GM18507 (cell line): ENCODE data around the gene CCDC85C.
"Not testable (repeated sequence)": the region's sequence is repeated elsewhere in the genome, so short reads cannot be mapped to it uniquely, and the experiment has no call there.

Experiments used
- DNase-seq: peaks from one replicate; pipeline ENCODE4 v3.0.0; 2011; ENCODE audit warnings: low read depth; ENCODE audit not compliant: insufficient read length; ENCODE audit errors: extremely low spot score
- FAIRE-seq: peaks from 2 replicates; lab custom pipeline; 2011; peaks lifted over from hg19 to GRCh38; lab: Jason Lieb, UNC

CCDC85C gene

GRCh38 chr14:99603471-99604277 is at the start of gene CCDC85C:
TSS of gene CCDC85C (minus strand) at chr14:99604207. CDS start at chr14:99603959, 248 bp downstream.
- DNase-seq (no peak), FAIRE-seq (no peak)

- DNase-seq (no peak), FAIRE-seq (no peak)
Observed at GRCh38 chr14:99651953-99652746, 48.1 kb upstream of the CCDC85C start.

GRCh38 chr14:99650189-99650588 is 46.2 kb upstream of the CCDC85C start:
- DNase-seq (no peak), FAIRE-seq (no peak)

- no peak for FAIRE-seq
- DNase-seq: no peak
Observed at GRCh38 chr14:99649643-99650042, 45.6 kb upstream of the CCDC85C start.

- FAIRE-seq (no peak), DNase-seq (no peak)
Observed at GRCh38 chr14:99649219-99649618, 45.2 kb upstream of the CCDC85C start.

- no peak for FAIRE-seq
- DNase-seq: no peak
Observed at GRCh38 chr14:99648027-99648784, 44.2 kb upstream of the CCDC85C start.

GRCh38 chr14:99647411-99647810 is 43.4 kb upstream of the CCDC85C start:
- FAIRE-seq: no peak
- no peak for DNase-seq

- FAIRE-seq: no peak
- no peak for DNase-seq
Observed at GRCh38 chr14:99645545-99646505, 41.8 kb upstream of the CCDC85C start.

- DNase-seq: no peak
- no peak for FAIRE-seq
Observed at GRCh38 chr14:99644723-99645544, 40.9 kb upstream of the CCDC85C start, which contains the start of gene HHIPL1. TSS of gene HHIPL1 (plus strand) at chr14:99645129. CDS start at chr14:99645208, 79 bp downstream.

GRCh38 chr14:99644035-99644587 is 40.1 kb upstream of the CCDC85C start:
- DNase-seq: no peak
- FAIRE-seq: no peak

- FAIRE-seq: no peak
Observed at GRCh38 chr14:99643343-99643742, 39.3 kb upstream of the CCDC85C start.

GRCh38 chr14:99642771-99643170 is 38.8 kb upstream of the CCDC85C start:
- not testable (repeated sequence) for FAIRE-seq, DNase-seq

More at GRCh38 chr14:99643343-99643742, 39.3 kb upstream of the CCDC85C start:
- no peak for DNase-seq

- FAIRE-seq: no peak
Observed at GRCh38 chr14:99637624-99638023, 33.6 kb upstream of the CCDC85C start.

GRCh38 chr14:99636487-99636886 is 32.5 kb upstream of the CCDC85C start:
- FAIRE-seq: no peak
- no peak for DNase-seq

More at GRCh38 chr14:99637624-99638023, 33.6 kb upstream of the CCDC85C start:
- no peak for DNase-seq

- FAIRE-seq (no peak), DNase-seq (no peak)
Observed at GRCh38 chr14:99635116-99635515, 31.1 kb upstream of the CCDC85C start.

GRCh38 chr14:99634443-99634842 is 30.4 kb upstream of the CCDC85C start:
- FAIRE-seq (no peak), DNase-seq (no peak)

GRCh38 chr14:99633918-99634317 is 29.9 kb upstream of the CCDC85C start:
- FAIRE-seq: no peak
- DNase-seq: no peak

GRCh38 chr14:99633141-99633540 is 29.1 kb upstream of the CCDC85C start:
- FAIRE-seq (no peak), DNase-seq (no peak)
